Superior temporal gyrus (tissue), 1 donor: Measurements from ENCODE around the gene CYP24A1.

Experiments used
- DNase-seq: peaks from one replicate; pipeline ENCODE4 v3.0.0-alpha.2; 2016; ENCODE audit errors: extremely low spot score

Gene CYP24A1

DNA sequence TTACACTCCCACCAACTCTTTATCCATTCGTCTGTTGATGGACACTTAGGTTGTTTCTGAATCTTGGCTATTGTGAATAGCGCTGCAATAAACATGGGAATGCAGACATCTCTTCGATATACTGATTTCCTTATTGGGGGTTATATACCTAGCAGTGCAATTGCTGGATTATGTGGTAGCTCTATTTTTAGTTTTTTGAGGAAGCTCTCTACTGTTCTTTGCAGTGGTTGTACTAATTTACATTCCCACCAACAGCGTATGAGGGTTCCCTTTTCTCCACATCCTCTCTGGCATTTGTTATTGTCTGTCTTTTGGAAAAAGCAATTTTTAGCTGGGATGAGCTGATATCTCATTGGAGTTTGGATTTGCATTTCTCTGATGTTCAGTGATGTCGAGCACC, 29.5 kb upstream of the CYP24A1 start:
- DNase-seq, result no peak

DNA sequence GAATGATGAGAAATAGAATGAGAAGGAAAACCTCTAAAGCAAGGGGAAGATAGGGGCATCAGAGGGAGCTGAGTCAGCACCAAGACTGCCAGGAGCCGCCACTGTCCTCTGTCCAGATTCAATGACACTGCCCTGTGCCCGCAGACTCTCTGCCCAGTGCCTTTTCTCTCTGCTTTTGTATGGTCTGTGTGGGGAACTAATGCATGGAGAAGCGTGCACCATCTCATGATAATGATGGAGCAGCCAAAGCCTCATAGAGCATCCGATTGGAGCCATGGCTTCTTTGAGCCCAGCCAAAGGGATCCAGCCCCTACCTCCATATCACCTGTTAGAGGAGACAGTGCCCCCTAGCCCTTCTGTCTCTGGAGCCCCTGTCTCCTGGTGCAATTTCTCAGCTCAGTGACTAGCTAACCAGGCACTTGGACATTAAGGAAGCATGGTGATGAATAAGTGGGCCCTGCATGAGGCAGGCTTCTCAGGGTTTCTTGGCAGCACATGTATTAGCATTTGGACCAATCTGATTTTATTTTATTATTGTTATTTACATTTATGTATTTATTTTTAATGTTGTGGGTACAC, 27.6 kb upstream of the CYP24A1 start:
- DNase-seq, result no peak

DNA sequence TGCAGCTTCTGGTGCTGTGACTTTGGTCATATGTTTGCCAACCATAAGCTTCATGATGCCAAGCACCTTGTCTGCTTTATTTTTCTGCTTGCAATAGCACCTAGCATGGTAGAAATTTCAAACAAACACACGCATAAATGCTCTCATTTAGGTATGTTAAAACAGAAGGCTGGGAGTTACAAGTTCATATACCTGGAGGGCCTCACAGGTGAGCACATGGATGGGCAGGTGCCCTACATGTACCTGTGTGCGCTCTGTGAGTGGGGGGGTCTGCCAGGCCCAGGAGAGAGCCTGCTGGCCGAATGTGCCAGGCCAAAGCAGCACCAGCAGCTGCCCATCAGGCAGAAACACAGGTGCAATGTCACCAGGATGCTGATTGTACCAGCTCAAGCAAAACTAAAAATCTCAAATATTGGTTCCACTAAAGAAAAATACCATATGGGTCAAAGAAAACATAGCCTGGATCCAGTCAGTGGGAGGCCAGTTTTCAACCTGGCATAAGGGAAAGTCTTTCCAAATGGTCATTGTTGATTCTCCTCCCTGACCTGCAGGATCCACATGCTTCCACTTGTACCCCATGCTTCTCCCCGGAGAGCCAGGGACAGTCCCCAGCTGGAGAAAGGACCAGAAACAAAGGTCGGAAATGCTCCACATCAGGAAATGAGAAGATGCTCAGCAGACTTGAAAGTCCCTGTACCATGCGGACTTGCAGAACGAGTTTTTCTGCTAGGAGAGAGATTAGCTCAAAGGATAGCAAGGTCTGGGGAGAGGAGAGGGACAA, 26.9 kb upstream of the CYP24A1 start:
- DNase-seq, result no peak

DNA sequence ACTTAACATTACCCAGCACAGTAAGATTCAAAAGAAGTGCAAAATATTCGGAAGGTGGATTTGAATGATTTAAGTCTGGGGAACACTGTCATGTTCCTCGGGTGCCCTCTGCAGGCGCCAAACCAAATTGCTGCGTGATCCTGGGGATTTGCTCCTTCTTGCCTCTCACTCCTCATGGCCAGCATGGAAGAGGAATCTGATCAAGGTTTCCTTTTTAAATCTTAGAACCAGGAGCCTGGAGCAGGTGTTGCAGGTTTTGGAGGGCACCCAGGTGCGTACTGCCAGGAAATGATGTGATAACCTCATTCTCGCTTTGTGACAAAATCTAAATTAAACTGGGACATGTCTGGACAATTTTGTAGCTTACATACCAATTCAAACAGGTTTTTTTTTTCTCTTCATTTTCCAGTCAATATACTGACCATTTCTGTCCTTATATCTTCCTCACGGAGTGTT, 26.0 kb upstream of the CYP24A1 start:
- peak; percentile 94 for DNase-seq

DNA sequence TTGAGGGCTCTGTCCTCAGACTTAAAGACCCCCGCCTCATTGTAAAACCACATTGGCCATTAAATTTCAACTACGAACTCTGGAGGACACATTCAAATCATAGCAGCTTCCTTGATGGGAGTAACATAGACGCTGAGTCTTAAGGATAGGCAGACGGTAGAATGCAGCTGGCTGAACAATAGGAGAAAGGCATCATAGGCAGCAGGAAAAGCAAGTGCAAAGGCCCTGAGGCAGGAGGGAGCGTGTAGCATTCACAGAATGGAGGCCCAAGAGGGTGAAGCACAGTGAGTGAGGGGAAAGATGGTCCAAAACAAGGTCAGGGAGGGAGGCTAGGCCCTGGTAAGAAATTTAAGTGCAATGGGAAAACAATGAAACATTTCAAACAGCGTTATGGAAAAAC, 25.5 kb upstream of the CYP24A1 start:
- DNase-seq, result no peak

DNA sequence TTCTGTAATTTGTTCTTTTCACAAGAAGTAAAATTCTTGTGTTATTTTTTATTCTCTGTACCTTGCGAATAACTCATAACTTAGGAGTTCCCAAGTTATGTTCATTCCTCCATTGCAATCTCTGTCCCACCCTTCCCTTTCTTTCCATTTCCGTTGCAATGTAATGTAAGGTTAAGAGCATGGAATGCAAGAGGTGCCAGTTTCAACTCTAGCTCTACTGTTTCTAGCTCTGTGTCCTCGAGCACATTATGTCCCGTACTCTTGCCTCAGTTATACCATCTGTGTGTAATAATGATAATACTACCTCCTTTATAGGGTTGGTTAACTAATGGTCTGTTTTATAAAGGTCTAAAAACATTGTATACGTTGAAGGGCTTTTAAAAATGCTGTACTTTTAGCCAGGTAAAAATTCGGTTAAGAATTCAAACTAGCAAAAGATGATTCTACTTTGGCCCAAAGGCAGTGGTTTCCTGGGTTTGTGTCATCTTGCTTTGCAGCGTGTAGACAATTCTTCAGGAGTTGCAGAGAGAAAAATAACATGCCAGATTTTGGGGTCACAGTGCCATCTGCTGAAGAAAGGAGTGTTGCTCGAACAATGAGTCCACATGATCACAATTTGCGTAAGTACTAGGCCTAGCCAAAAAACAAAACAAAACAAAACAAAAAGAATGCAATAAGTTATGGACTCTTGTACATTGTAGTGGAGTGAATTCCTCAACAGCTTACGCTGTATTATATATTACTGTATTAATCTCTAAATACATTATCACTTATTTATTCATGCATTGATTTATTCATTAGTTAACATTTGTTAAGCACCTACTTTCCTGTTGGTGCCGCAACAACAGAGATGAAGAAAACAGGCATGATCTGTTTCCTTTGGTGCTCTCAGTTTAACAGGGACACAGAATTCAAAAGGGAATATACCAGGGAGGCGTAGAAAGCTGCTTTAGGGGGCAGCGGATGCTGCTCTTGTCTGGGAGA, 24.1 kb upstream of the CYP24A1 start:
- DNase-seq, result no peak

DNA sequence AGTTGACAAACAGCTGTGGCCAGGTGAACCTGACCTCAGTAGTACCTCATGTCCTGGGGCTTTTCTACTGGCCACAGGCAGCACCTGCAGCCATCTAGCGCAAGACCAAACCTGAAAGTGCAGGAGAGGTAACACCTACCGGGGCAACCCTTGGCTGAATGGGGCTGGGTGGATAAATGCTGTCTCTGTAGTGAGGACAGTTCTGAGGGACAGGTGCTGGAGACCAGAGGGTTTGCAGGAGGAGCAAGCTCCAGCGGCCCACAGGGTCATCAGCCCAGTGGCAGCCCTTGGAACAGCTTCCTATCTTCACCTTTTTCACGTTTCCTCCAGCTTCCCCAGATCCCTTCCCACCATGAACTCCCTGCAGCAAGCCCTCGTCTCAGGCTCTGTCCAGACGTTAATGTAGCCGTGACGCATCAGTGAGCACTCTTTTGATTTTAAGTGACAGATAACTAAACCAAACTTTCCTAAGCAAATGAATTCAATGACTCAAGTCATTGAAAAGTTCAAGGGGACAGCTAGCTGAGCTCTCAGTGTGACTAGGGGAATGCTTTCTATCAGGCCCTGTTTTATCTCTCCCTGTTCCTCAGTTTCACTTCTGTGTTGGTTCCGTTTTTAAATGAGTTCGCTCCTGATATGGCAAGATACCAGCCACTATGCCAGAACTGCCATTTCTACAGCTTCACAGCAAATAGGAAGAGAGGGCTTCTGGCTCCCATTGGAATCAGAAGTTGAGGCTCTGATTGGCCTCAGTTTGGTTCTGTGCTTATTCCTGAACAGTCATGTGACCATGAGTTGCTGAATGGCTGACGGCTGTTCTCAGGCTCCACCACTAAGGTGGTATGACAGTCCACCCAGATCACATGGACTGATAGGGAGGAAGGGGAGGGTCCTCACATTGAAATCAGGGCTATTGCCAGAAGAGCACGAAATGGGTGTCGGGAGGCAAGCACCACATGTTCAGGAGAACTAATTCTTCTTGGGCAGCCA, 22.0 kb upstream of the CYP24A1 start:
- DNase-seq, result no peak

DNA sequence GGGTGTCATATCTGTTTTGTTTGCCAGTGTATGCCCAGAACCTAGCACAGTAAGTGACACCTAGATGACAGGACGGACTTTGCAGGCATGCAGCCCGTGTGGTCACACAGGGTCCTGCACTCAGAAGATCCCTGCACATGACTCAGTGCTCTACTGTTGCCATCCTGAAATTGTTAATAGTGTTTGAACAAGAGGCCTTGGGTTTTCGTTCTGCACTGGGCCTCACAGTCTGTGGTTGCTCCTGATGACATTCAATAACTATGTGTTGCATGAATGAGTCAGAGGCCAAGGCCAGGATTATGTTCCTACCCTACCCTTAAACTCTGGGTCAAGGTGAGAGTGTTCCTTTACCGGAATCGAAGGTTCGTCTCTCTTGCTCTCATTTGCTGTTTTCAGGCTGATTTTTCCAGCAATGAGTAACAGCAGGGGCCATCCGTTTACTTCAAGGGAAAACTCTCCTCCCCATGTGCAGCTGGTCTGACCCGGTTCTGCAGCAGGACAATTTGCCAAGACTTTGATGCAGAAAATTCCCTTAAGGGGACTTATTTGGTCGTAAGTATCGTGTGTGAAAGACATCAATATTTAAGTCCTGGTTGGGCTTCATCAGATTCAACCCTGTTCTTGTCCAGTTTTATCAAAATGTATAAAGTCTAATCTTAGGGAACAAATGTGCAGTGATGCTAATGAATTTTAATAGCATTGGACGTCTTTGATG, 21.1 kb upstream of the CYP24A1 start:
- no peak for DNase-seq

DNA sequence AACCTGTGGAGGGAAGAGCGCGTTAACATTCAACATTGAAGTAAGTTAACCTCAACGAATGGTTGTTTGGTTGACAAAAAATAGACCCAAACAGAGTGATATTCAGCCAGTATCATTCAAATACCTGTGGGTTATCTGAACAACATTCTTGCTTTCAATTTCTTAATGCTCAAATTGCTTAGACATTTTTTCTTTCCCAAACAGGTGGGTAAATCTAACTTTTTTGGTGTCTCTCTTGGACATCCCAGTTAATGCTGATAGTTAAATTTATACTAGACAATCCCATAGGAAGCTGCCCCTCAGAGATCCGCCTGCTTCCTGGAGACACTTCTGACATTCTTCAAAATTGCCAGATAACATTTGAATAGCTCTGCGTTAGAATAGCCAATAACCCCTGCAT, 20.0 kb upstream of the CYP24A1 start:
- DNase-seq, result no peak

DNA sequence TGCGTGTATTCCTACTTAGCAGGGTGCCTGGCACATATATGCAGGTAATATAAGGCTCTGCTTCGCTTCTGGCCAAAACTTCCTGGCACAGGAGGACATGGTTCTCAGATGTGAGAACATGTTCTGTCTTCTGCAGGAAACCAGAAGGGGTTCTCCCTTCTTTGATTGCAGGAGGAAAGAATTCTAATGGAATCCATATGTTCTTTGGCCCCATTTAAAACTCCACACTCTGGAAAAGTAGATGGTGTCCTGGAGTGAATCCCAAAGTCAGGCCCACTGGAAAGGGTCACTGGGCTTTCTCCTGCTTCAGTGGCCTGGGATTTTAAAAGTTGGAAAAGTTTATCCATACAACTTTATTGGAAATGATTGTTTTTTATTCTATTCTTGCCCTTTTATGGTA, 16.4 kb upstream of the CYP24A1 start:
- DNase-seq, result no peak

DNA sequence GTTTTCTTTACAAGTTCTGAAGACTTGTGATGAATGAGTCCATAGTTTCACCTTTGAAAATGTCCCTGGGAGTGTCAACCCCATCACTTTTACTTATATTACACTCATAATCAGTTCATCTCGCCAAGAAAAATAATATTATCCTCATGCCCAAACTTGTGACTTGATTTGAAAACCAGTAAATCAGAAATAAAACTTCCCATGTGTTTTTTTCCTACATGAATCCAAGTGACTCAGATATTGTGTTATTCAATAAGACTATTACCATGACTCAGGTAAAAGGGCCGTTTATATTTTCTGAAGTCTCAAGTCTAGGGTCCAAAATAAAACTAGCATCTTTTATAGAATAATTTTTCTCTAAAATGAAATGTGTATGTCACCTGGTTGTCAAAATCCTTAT, 15.8 kb upstream of the CYP24A1 start:
- no peak for DNase-seq

DNA sequence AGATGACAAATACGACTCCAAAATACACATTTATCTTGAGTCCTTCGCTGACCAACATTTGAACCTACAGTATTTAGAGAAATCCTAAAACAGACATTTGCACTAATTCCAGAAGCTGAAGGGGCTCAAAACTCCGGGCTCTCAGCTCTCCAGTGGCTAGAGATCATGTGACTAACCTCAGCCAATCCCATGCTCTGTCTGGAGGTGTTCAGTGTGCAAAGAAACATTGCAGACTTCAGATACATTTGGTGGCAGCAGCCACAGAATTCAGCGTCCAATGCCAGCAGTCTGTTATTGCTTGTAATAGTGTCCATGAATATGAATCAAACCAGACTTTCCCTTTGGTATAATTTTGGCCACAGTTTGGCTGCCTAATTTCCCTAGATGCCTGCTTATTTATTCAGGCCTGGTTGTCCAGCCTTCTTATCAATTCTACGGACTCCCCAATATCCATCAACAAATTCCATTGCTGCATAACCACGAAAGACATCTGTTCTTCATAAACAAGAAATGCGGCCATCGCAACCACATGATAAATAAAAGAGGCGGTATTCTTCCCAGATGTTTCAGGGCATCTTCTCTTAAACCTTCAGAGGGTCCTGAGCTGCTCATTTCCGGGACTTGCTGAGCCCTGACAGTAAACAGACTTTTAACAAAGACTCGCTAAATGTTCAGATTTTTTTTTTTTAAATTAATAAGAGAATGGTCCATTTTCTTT, 14.5 kb upstream of the CYP24A1 start:
- no peak for DNase-seq

DNA sequence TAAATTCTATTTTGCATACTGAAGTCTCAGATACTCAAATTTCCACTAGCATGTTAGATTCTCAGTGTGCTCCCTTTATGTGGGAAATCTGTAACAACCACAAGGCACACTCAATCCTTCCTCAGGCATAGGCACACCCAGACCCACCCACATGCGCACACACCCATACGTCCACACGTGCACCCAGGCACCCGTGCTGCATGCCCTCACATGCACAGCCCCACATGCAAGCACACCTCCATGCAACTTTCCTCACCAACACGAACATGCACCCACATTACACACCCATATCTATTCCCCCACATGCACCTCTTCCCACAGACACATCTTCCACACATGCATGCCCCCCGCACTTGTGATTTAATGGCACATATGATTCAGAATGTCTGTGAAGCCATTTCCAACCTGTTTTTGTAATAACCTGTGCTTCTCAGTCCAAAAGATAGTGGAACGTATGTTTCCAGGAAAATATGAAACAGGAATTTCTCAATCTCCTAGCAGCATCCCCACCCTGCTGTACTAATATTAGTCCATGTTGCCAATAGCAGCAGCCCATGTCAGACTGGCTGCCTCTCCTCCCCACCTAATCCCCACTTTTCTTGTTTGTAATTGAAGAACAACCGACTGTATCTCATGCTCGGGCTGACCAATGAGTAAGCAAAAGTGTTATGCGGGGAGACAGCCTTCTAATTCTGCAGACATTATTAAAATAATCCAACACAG, 11.3 kb upstream of the CYP24A1 start:
- no peak for DNase-seq

DNA sequence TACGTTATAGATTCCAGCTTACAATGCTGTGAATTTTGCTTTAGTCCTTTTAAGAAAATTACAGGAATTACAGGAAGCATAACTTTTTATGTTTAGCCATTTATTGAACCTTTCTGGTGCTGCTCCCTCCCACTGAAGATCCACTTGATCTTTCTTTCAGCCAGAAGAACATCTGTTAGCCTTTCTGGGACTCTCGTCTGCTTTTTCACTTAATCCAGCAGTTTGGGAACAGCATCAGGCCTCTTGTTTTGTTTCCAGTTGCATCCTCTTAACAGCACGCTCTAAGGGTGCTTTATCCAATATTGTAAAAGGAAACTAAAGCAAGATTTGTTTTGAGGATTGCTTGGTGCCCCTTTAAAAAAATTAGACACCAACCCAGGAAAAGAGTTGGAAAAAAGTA, 10.3 kb upstream of the CYP24A1 start:
- no peak for DNase-seq

DNA sequence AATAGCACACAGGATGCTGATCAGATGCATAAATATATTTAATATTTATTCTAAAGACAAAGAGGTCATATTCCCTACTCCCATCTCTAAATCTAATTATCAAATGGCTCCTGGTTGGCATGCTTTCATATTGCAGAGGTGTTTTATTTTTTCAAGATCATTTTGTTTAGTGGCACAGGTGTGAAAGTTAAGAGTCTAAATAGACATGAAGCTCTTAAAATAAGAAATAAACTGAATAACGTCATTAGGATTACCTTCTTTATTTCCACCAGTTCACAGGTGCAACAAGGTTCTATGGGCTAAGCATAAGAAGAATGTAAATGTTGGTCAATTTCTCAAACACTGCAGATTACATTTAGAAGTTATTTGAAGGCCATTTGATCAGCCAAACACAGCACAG, 7.1 kb upstream of the CYP24A1 start:
- DNase-seq, result no peak

DNA sequence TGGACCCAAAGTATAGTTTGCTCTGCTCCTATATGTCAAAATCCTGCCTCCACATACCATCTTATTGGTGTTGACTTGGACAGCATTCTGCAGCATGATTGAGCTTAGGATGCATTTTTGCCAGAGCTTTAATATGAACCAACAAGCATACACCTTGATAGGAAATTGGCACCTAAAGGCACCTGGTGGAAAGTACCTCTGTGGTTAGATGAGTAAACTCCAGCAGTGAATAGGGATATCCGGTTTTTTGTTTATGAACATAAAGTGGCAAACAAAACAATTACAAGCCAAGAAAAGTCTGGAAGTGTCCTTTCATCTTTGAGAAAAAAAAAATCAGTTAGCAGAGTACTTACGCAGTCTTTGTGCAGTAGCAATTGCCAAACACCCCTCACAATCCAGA, 6.2 kb upstream of the CYP24A1 start:
- no peak for DNase-seq

DNA sequence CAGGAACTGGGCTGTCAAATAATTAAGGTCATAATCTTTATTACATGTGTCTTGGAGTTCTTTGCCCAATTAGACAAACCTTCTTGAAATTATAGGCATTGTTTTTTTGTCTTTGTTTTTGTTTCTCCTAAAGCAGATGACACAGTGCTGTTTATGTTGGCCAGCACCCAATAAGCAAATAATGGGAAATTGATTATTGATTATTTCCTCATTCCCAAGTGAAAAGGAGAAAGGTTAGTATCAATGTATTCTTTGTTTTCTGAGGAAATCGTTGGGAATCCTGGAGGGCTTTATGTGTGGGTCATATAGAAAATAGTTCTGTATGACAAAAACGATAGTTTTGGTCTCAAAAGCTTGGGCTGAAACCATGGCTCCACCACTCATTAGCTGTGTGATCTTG, 4.5 kb upstream of the CYP24A1 start:
- DNase-seq, result no peak

DNA sequence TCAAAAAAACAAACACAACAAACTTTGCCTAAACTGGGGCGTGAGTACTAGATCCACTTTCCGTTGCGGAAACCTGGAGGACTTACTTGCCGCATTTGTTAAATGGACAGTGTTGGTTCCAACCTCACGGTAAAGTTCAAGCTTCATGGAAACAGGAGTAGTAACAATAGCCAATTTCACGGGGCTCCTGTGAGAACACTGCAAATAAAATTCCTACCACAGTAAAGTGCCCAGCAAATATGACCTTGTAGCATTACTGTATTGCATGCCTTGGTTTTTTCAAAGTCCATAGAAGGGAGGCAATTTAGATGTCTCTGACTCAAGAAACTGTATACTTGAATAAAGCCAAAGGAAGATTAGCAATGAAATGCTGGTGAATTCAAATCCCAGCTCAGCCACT, 3.6 kb upstream of the CYP24A1 start:
- no peak for DNase-seq

DNA sequence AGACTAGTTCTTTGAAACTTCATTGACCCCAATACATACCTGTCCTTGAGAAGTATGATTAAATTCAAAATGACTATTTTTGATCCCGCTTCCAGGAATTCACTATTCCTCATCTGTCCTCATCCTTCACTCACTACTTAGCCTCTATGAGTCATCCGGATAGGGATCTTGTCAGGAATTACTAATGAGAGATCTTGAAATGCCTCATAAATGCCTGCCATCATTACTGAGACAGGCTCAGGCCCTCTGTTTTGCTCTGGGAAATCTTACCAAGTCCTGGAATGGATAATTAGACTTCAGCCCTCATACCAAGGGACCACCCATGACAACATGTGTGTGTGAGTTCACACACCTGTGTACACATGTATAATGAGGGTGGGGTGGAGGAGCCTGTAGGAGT, 2.8 kb upstream of the CYP24A1 start:
- DNase-seq, result no peak
